ENCODE measurements around the gene ASB1.

- TF ChIP-seq CTCF (IDR thresholded peaks at IDR 0.05), result no peak
- no peak for TF ChIP-seq EZH2 (IDR thresholded peaks at IDR 0.05; ENCODE audit: borderline replicate concordance, insufficient read depth, low read depth, low read length, poor library complexity, severe bottlenecking)
Measured at GRCh38 chr2:238408615-238409340, 17.9 kb upstream of the ASB1 start.

Data from B cell (primary cell).